Measurements from ENCODE around the gene SLC30A10. TPM values are rescaled to one million over a fixed set of nuclear protein-coding genes. Genes with fewer than 3 reads are reported as not detected.

The SLC30A10 gene
- total and polyA plus RNA-seq, 10 of the 15 experiments (the other 5 are each of a cell fraction or from before 2014, with no cell fraction given): not detected

DNA sequence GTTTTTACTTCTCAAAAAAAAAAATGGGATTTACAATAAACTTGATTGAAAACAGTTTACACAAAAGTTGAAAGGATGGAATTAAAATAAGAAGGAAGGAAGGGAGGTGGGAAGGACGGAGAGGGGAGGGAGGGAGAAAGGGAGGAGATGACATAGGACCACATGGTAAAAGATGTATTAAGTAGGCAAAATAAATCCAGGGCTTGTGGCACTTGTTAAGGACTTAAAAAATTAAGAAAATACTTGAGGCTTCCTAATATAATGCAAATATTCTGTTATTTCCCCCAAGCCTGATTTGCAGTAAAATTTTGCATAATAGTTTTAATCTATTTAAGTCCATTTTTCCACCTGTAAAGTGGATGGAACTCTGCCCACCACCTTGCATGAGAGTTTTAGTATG, 27.5 kb downstream of the SLC30A10 start (continued):
- TF ChIP-seq, protein P1, sequence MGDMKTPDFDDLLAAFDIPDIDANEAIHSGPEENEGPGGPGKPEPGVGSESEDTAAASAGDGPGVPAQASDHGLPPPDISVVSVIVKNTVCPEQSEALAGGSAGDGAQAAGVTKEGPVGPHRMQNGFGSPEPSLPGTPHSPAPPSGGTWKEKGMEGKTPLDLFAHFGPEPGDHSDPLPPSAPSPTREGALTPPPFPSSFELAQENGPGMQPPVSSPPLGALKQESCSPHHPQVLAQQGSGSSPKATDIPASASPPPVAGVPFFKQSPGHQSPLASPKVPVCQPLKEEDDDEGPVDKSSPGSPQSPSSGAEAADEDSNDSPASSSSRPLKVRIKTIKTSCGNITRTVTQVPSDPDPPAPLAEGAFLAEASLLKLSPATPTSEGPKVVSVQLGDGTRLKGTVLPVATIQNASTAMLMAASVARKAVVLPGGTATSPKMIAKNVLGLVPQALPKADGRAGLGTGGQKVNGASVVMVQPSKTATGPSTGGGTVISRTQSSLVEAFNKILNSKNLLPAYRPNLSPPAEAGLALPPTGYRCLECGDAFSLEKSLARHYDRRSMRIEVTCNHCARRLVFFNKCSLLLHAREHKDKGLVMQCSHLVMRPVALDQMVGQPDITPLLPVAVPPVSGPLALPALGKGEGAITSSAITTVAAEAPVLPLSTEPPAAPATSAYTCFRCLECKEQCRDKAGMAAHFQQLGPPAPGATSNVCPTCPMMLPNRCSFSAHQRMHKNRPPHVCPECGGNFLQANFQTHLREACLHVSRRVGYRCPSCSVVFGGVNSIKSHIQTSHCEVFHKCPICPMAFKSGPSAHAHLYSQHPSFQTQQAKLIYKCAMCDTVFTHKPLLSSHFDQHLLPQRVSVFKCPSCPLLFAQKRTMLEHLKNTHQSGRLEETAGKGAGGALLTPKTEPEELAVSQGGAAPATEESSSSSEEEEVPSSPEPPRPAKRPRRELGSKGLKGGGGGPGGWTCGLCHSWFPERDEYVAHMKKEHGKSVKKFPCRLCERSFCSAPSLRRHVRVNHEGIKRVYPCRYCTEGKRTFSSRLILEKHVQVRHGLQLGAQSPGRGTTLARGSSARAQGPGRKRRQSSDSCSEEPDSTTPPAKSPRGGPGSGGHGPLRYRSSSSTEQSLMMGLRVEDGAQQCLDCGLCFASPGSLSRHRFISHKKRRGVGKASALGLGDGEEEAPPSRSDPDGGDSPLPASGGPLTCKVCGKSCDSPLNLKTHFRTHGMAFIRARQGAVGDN (IDR thresholded peaks at IDR 0.05): no peak
- TF ChIP-seq YY1 (IDR thresholded peaks at IDR 0.05; ENCODE audit: low read depth, low read length): no peak
- no peak for TF ChIP-seq NFYB (IDR thresholded peaks at IDR 0.05; ENCODE audit: insufficient read depth, low read depth, low read length)
- no peak for TF ChIP-seq TBL1XR1 (IDR thresholded peaks at IDR 0.05; ENCODE audit: low read depth, low read length)
- TF ChIP-seq ATF7 (IDR thresholded peaks at IDR 0.05; ENCODE audit: low read depth): no peak
- no peak for TF ChIP-seq SIN3A (IDR thresholded peaks at IDR 0.05; ENCODE audit: low read depth, low read length)

DNA sequence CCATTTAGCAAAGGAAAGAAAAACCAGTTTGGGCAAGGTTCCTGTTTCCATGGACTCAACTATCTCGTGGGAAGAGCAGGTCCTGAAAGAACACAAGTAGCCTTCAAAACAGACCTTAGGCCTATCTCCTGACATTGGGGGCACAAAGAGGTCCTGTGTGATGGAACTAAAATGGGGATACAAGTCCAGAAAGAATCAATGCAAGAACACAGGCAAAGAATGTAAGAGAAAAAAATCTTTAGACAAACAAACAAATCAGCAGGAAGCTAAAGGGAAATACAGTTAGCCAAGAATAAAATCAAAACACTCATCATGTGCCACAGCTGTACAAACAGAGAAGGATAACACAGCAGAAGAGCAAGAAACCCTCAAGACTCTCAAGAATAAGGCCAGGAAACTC, 28.2 kb downstream of the SLC30A10 start:
- H4K20me1 ChIP-seq (ENCODE audit: control insufficient read depth, insufficient read depth): no peaks in the 10 kb centered on the region
- ATAC-seq (no peak), DNase-seq (ENCODE audit: low read depth, low spot score) (no peak), FAIRE-seq (no peak)
- H3K9ac ChIP-seq (ENCODE audit: control insufficient read depth, insufficient read depth, low read length): no peak overlapping the region
- H3K36me3 ChIP-seq (ENCODE audit: control insufficient read depth in 2 of 2, insufficient read depth in 2 of 2, low read length in 1 of 2): no peaks in the 10 kb centered on the region
- intact Hi-C loops (cut with micrococcal nuclease; ENCODE audit: unreplicated experiment): no loop called here
- H2AFZ ChIP-seq (ENCODE audit: control insufficient read depth, low read depth, low read length): no peak overlapping the region
- no peaks in the 10 kb centered on the region for H3K27me3 ChIP-seq (replicated peaks in 1 of 2; ENCODE audit: control insufficient read depth in 2 of 2, insufficient read depth in 2 of 2, low read length in 1 of 2)
- 8% methylated on average over 1 of the region's 1 CpG for whole genome bisulfite sequencing (ENCODE audit: insufficient coverage, insufficient replicate concordance, low lambda C conversion rate, missing lambda C conversion rate)
- no peak overlapping the region for H3K4me3 ChIP-seq
- SMC1A ChIA-PET (ENCODE audit: uncharacterized antibody, unreplicated experiment): no interaction called here
- H3K4me1 ChIP-seq (ENCODE audit: control insufficient read depth, insufficient read depth, low read length): no peaks in the 10 kb centered on the region
- POLR2A ChIA-PET: no interaction called here
- no peaks in the 10 kb centered on the region for H3K79me2 ChIP-seq (ENCODE audit: control insufficient read depth, insufficient read depth, low read length)
- H3K4me2 ChIP-seq (ENCODE audit: control insufficient read depth, insufficient read depth): no peak overlapping the region
- RAD21 ChIA-PET (ENCODE audit: unreplicated experiment): no interaction called here
- no TSS peak for BruUV-seq (replicated peaks)
- H3K27ac ChIP-seq (ENCODE audit: control insufficient read depth, insufficient read depth): no peak overlapping the region
- CTCF ChIA-PET: no interaction called here
- in situ Hi-C loops (cut with MboI): no loop called here
- H3K9me3 ChIP-seq (replicated peaks; ENCODE audit: control insufficient read depth, insufficient read depth, low read length): no peaks in the 10 kb centered on the region
- TF ChIP-seq, protein P2, sequence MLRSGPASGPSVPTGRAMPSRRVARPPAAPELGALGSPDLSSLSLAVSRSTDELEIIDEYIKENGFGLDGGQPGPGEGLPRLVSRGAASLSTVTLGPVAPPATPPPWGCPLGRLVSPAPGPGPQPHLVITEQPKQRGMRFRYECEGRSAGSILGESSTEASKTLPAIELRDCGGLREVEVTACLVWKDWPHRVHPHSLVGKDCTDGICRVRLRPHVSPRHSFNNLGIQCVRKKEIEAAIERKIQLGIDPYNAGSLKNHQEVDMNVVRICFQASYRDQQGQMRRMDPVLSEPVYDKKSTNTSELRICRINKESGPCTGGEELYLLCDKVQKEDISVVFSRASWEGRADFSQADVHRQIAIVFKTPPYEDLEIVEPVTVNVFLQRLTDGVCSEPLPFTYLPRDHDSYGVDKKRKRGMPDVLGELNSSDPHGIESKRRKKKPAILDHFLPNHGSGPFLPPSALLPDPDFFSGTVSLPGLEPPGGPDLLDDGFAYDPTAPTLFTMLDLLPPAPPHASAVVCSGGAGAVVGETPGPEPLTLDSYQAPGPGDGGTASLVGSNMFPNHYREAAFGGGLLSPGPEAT (IDR thresholded peaks at IDR 0.05; ENCODE audit: low read depth): no peak
- no peak for TF ChIP-seq GATAD2B (conservative IDR thresholded peaks at IDR 0.05; ENCODE audit: low read depth)
- TF ChIP-seq, protein P3, sequence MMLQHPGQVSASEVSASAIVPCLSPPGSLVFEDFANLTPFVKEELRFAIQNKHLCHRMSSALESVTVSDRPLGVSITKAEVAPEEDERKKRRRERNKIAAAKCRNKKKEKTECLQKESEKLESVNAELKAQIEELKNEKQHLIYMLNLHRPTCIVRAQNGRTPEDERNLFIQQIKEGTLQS (IDR thresholded peaks at IDR 0.05; ENCODE audit: borderline replicate concordance, extremely low read depth, low read depth, low read length): no peak
- TF ChIP-seq MTA2 (IDR thresholded peaks at IDR 0.05; ENCODE audit: low read depth): no peak
- TF ChIP-seq EED (IDR thresholded peaks at IDR 0.05; ENCODE audit: low read depth): no peak
- TF ChIP-seq SMAD5 (IDR thresholded peaks at IDR 0.05; ENCODE audit: low read depth): no peak
- TF ChIP-seq, protein P4, sequence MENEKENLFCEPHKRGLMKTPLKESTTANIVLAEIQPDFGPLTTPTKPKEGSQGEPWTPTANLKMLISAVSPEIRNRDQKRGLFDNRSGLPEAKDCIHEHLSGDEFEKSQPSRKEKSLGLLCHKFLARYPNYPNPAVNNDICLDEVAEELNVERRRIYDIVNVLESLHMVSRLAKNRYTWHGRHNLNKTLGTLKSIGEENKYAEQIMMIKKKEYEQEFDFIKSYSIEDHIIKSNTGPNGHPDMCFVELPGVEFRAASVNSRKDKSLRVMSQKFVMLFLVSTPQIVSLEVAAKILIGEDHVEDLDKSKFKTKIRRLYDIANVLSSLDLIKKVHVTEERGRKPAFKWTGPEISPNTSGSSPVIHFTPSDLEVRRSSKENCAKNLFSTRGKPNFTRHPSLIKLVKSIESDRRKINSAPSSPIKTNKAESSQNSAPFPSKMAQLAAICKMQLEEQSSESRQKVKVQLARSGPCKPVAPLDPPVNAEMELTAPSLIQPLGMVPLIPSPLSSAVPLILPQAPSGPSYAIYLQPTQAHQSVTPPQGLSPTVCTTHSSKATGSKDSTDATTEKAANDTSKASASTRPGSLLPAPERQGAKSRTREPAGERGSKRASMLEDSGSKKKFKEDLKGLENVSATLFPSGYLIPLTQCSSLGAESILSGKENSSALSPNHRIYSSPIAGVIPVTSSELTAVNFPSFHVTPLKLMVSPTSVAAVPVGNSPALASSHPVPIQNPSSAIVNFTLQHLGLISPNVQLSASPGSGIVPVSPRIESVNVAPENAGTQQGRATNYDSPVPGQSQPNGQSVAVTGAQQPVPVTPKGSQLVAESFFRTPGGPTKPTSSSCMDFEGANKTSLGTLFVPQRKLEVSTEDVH (IDR thresholded peaks at IDR 0.05; ENCODE audit: low read depth, partially characterized antibody): no peak
